ENCODE data around the gene ADAMTSL2.

DNA sequence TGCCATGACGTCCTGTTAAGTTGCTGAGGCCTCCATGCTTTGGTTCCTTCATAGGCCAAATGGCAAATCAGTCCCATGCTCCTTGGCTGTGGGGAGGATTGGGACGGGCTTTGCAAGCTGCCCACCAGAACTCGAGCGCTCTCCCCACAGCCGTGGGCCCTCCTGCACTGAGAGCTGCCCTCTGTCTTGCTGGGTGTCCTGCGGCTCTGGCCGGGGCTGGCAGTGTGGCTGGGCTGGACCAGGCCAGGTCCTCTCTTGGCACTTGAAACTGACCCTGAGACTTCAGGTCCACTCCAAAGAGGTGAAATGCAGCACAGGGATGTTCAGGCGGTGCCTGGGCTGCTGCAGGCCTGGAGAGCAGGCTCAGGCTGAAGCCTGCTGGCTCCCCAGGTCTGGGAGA, 16.8 kb upstream of the ADAMTSL2 start:
- TF ChIP-seq CTCF (conservative IDR thresholded peaks at IDR 0.05) (no peak), ZFX (IDR thresholded peaks at IDR 0.05) (no peak)
